GM04504 (cell line): ENCODE data around the gene AMOTL2.
A peak's percentile ranks its signal among the peaks of the same experiment; 100 is the strongest.

ENCODE experiments used
- DNase-seq: peaks from one replicate; pipeline ENCODE4 v3.0.0-alpha.2; 2012; ENCODE audit warnings: low read depth

Gene AMOTL2

DNA sequence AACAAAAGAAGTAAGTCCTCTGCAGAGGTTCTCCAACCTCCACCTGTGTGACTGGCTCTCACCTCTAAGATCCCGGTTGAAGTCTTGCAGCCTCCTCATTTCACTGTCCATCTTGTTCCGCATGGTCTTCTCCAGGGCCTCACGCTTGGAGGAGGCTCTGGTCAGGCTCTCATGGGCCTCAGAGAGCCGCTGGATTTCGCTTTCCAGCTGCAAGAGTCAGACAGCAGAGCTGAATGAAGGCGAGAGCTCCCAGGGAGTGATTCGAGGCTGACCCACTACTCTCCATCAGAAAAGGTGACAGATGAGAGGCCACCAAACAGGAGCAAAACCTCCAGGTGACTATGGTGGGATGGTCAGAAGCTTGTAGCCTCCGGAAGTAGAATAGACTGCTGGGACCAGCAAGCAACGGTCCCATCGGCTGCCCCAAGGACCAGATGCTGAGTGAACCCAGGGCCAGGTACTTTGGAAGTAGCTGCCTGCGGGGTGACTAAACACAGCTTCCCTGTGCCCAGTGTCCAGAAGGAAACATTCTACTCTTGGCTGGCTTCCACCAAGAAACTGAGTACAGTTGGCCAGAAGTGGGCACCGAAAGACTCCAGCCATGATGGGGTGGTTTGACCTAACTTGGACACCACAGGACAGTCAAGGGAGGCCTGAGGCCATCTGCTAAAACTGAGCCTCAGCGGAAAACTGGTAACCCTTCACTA, 7.9 kb downstream of the AMOTL2 start:
- DNase-seq, result no peak

DNA sequence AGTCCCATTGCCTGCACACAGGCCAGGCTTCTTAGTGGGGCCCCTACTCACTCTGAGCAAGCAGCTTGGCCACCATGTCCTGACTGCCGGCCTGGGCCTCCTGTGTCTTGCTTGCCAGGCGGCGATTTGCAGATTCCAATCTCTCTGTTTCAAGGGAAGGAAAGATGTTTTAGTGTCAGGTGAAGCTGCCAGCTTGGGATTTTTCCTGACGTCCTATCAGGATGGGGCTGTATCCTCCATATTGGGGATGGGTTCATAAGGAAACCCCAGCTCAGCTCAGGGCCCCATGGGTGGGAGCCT, 8.5 kb downstream of the AMOTL2 start:
- DNase-seq, result no peak

DNA sequence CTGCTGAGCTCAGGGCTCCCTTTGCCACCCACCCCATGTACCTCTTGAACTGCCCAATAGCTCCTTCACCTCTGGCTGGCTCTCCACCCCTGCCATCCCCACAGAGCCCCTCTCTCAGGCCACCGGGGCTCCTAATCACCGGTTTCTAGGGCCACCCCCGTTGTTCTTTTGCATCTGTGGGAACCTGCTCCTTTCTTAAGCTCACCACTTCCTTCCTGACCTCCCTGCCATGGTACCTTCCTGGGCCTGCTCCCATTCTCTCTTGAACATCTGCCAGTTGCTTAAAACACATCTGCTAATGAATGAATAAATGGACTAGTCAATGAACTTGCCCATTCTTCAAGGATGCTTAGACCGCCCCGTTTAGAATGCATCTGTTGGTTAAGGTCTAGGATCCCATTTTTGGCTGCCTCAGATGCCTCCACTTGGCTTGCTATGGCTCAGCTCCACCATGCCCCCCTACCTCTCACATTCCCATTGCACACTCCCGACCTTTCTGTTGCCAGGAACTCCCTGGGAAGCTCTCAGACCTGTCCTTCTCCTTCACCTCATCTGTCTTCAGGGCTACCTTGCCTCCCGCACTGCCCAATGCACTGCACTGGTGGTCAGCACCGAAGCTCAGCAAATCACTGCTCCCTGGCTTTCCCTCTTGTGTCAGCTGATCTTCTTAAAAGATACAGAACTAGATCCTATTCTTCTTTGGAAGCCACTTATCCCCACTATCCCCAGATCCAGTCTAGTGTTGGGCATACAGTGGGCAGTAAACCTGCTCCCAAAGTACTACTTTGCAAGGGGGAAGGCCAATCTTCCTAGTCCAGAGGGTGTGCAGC, 9.1 kb downstream of the AMOTL2 start:
- DNase-seq, result peak; percentile 32

DNA sequence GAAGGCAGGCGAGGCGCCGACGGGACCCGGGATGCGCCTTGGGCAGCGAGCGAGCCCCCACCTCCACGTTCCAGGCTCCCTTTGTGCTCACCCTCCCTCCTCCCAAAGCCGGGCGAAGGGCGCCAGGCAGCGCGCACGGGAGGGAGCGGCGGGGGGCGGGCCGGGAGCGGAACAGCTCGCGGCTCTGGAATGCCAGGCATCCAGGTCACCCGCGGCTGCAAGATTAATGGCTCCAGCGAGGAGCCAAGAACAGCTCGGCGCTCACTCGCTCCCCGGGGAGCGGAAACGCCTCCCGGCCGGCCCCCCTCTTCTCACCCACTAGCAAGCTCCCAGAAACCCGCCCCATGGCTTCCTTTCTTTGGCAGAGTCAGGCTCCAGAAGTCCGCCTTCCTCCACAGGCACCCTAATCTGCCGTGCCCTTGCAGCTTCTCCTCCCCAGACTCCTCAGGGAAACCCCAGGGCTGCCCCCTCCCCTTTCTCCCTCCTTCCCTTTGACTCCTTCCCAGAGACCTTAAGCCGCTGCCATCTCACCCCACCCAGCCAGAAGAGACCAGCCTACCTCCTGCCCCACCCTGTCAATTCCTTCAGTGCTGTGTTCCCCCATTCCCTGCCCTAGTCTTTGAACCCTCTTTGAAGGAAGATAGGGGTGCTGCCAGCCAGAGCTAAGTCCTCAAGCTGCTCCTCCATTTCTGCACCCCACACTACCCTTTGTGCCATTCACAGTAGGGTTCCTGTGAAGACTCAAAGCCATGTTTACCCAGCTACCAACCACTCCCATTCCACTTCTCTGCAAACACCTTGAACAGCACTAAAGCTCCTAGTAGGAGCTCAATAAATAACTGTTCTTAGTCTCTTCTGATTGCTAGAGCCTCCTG, 9.9 kb downstream of the AMOTL2 start:
- DNase-seq, result peak; percentile 98

DNA sequence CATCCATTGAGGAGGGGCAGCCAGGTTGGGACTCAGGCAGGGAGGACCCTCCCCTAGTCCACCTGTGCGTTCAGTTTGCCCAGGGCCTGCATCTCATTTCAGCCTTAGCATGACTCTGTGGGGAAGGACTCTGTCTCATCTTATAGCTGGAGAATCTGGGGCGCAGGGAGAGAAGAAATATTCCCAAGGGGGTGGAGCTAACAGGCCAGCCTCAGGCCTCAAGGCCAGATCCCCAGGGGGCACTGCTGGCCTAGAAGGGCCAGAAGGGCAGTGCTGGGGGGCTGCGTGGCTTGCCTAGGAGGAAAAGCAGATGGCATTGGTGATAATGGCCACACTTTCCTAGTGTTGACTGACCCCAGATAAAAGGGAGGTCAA, 10.9 kb downstream of the AMOTL2 start:
- no peak for DNase-seq

DNA sequence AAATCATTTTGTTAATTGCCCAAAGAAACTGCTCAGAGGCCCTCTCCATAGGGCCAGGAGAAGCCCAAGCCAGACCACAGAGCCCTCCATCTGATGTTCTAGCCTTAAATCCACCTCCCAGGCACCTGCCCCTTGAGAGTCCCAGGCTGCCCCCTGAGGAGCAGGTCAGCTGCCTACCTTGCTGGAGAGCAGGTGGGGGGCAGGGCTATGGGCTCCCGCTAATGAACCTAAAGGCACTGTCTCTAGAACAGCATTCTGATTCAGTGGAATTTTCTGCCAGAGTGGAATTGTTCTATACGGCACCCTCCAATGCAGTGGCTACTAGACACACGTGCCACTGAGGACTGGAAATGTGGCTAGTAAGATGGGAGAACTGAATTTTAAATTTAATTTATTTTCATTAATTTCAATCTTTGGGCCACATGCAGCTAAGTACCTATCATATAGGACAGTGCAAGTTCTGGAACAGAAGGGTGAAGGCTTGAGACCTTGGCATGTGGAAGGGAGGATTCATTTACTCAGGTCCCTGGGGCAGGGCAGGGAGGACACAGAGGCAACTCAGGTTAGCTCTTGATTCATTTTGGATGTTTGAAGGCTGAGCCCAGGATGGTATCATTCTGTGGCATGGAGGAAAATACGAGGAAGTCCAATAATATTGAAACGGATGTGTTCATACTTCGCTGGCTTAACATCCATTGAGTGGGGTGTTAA, 11.4 kb downstream of the AMOTL2 start:
- DNase-seq, result peak; percentile 10

DNA sequence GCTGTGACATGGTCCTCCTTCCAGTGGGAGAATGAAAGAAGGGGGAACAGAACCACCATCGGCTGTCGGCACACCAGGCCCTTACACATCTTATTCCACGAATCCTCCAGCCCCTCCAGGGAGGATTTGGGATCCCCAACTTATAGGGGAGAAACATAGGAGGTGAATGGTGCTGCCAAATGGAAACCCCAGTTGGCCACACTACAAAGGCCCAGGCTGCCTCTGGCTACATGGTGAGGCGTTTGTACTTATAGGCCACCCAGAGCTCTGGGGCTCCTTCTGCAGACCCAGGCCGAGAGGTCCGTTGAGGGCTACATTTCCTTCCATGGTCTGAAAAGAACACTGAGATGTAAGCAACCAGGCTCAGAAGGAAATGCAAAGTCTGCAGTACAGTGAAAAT, 12.0 kb downstream of the AMOTL2 start:
- DNase-seq, result no peak

DNA sequence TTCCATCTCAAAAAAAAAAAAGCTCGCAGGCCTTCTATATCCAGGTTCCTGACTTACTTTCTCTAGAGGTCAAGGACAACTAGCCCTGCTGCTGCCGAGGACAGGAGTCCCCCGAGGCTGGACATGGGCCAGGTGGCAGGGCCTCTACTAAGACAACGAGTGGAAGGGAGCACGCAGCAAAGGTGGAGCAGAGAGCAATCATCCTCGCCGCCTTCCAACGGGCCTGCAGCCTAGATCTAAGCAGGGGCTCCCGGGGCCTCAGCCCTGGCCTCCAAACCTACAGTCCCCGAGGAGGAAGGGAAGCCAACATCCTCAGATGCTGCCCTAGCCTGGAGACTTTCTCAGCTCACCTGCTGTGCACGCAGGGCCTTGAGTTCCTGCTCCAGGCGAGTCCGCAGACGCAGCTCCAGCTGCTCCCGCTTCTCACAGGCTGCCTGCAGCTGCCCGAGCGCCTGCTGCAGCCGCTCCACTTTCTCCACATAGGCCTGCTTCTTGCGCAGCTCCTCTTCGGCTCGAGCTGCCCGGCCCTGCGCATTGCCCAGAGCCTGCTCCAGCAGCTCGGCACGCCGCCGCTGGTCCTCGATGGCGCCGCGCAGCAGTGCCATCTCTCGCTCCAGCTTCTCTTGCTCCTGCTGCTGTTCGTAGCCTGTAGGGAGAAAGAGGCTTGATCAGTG, 12.9 kb downstream of the AMOTL2 start:
- no peak for DNase-seq

DNA sequence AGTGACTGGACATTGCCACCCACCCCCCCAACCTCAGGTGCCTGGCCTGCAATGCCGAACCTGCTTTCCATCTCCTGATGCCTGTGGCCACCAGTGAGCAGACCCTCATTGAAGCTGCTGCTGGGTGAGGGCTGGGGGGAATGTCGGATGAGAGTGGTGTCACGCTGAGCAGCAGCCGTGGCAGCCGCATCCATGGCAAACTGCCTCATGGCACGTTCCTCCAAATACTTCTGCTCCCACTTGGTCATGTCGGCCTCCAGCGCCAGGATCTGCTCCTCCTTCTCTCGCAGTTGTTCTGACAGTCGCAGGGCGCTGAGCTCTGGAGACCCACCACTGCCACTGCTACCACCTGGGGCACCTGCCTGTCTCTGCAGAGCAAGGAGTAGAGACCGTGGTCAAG, 14.2 kb downstream of the AMOTL2 start:
- DNase-seq, result peak; percentile 5

DNA sequence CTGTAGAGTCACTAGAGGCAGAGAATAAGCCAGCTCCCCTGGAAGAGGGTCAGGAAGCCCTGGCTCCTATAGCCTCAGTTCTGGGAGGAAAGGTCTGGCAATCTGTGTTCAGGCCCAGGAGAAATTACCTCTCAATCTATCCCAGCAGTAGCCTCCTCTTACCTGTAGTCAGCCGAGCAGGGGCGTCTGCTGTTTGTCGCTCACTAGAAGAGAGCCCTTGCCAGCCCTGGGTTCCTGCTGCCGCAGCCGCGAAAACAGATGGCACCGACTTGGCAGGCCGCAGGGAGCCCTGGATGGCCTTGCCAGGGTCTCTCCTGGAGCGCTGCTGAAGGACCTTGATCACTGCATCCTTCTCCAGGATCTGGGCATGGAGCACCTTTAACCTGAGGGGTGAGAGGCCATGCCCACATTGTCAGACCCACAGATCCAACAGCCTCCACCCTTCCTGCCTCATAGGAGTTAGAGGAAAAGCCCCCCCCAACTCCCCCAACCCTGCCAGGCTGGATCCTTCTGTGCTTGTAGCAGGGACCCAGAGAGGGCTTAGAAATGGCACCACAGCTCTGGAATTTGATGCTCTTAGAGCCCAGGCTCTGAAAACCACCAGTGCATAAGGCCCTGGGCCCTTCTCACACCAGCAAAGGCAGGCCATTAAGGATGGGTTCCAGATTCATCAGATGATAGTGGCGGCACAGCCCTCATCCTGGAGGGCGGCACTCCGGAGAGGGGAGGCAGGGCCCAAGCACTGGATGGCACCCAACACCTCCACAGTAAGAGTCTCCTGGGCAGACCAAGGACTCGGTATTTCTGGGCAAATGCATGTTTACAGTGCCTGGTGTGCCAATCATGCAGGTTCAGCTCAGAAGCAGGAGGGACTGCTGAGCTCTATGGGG, 14.9 kb downstream of the AMOTL2 start:
- DNase-seq, result peak; percentile 7

DNA sequence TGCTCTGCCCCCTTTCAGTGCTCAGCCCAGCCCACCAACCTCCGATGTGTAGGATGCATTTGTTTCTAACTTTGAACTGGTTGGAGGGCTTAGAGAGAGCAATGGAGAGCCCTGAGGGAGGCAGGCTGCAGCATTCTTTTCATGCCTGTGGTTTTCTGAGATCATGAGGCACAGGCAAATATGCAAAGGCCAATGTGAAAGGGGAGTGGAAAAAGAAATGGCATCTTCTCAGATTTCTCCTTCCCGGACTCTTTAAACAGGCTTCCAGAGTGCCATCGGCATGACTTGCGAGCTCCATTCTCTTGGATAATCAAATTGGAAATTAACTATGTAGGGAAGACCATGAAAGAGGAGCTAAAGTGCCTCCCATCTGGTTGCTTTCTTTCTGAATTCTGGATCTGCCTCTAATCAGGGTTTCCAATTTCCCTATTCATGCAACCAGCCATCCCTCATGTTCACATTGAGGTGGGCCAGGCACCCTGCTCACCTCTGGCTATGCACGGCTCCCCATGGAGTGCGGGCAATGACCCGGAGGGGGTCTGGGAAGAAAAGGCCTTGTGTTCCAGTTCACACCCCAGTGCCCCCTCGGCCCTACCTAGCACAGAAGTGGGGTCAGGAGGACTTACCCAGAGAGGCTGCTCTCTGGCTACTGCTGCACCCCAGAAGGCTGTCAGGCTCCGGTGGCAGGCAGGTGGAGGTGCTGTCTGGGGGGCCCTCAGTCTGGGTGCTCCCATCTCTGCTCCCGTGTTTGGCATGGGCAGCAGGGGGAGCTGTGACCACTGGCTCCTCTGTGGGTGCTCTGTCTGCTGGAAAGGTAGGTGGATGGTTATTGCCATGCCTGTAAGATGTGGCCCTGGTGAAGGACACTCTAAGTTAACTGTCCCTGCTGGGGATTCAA, 16.1 kb downstream of the AMOTL2 start:
- peak; percentile 94 for DNase-seq

DNA sequence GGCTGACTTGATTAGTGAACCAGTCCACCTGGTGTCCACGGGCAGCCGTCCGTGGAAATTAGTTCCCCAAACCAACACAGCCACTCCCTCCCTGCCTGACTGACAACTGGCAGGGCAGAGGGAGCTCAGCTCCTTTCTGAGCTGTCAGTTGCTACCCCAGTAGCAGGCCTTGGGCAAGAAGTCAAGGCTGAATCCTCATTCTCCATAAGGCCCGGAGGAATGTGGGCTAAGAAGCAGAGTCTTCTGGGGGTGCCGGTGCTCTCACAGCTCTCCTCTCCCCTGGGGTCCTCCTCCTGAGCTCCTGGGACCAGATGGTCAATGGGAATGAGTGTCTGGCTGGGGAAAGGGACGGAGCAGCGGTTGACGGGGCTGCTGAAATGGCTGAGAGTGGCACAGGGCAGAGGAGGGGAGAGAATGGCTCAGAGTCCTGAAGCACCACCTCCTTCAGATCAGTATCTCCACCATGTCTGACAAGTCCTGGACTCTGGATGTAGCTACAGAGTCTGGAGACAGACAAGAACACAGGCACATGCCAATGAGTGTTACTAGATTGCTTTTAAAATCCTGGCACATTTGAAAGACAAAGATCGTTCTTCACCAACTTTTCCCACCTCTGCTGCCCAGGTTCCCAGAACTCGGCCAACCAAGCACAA, 16.9 kb downstream of the AMOTL2 start:
- DNase-seq, result peak; percentile 6

DNA sequence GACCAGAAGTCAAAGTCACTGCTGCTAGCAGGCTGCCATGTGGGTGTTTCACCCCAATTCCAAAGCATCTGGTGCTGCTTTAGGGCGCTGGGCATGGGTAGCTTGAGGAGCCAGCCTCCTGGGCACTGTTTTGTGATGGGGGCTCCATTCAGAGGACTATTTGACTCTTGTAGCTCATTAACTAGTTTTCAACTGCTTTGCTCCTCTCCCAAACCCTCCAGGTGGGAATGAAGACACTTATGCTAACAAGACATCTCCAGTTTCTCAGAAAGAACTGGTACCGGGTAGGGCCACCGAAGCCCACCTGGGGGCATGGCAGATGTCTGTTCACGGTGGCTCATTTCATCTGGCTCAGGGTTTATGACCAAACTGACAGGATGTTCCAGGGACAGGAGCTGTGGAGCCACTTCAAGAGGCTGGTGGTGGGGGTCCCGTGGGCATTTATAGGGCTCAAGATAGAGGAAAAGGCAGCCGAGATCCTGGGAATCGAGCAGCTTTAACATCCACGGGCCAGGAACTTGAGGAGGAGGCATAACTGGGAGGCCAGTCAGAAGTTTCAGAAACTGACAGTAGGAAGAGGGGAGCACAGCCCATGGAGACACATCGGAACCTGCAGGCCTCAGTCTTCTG, 17.7 kb downstream of the AMOTL2 start:
- DNase-seq, result no peak

DNA sequence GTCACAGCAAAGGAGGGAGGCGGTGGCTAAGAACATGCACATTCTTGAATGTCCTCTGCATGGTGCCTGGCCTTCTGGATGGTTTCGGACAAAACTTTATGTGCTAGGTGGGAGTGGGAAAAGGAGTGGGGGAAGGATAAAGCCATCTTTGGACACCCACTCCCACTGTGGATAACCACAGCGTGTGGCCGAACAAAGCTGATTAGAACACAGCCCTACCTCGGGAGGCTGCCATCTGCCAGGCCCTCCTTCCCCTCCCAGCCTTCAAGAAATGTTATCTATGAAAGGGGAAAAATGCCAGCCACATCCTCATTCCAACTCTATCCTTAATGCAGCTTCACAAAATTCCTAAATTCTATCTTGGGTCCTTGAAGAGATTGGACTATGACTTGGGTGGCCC, 18.8 kb downstream of the AMOTL2 start:
- no peak for DNase-seq

DNA sequence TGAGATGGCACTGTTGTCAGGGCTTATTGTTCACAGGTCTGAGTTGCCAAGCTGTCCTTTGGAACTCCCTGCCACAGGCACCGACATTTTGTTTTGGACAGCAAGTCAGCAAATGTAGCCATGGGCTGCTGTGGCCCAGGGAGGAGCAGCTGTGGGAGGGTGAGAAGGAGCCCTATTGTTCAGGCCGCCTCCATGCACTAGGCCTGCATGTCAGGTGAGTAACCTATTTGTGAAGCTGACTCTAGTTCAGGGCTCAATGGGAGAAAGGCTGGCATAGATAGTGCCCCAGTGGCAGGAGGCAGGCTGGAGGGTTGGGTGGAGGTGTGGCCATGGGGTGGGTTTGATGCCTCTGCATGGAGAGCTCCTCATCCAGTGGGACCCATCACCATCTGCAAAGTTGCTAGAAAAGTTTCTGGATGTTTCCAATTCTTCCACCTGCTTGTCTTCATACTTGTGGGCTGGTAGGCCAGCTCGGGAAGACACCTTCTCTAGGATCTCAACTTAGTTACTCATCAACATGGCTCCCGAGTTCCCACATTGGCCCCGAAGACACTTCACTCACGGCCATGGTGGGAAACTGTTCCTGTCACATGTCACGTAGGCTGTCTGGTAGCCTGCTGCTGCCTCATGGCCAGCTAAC, 19.5 kb downstream of the AMOTL2 start:
- peak; percentile 24 for DNase-seq

DNA sequence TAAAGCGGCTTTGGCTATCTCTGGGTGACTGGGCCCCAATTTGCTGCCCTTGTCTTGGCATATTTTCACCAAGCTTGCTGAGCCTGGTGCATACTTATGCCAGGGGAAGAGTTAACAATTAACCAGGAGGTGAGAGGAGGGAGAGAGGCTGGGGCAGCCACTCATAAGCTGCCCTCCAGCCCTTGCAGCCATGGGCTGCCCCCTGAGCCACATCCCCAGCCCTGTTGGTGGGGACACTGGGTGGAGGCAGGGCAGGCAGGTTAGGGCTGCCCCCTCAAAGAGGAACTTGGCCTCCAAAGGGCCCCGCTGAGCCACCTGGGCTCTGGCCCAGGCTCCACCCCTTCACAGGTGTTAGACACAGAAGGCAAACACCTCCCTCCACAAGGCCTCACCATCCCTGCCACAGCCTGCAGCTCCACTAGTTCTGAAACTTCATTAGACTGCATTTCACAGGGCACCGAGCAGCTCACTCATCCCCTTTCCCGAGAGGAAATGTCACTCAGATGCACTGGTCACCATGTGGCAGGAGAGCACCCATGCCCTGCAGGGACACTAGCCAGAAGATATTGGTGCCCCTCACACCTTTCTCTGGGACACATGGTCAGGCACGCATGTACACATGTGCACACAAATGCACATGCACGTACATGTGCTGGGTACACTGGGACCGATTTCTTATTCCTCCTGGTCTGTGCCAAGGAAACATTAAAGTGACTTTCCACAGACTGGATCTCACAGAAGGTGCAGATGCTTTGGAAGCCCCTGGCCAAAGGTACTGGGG, 20.2 kb downstream of the AMOTL2 start:
- DNase-seq, result no peak

DNA sequence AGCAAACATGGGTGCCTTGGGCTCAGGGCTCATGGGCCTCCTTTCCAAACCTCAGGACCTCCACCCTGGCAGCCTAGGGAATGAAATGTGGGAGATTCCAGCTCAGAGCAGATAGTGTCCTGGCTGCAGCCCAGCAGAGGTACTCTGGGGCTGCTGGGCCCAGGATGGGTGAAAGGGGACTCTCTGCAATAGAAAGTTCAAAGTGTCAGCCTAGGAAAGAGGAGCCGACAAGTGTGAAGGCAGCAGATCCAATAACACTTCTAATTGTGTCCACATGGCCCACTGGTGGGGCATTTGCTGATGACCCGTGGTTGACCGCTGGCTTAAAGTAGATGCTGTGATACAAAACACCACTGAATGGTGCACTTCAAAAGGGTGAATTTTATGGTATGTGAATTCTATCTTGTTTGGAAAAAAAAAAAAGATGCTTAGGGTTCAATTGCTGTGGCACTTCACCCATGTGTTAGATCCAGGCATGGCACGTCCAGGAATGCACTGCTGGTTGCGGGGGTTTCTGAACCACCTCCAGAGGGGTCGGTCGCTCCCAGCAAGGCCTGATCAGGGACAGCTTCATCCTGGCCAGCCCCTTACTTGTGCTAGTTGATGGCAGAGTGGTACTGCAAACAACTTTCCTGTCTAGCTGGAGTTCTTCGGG, 20.9 kb downstream of the AMOTL2 start:
- peak; percentile 22 for DNase-seq
